ENCODE data around the gene TMEM156. TPM values are rescaled to one million over a fixed set of nuclear protein-coding genes. Genes with fewer than 3 reads are reported as not detected.

Gene TMEM156
- total RNA-seq, 6 experiments from 2014 or later = 0.29 to 2.8 (median 1.2) TPM; not detected in 1

- intact Hi-C loops (cut with DNase I) = no loop called here
- 80% methylated on average over 5 of the region's 5 CpGs for WGBS (ENCODE audit: insufficient coverage, low coverage, low lambda C conversion rate, missing lambda C conversion rate)
- Histone ChIP-seq H3K27ac (peak overlapping the region in 2 of 3 donors; percentile 18 to 48), H3K4me1 (peaks cover 0 to 3% (median 0%) of the 10 kb centered on the region in 4 donors), H3K9me3 (no peaks in the 10 kb centered on the region), H3K4me3 (no peak overlapping the region), H3K27me3 (no peaks in the 10 kb centered on the region), H3K36me3 (peaks cover 0 to 98% (median 48%) of the 10 kb centered on the region in 4 donors)
- TF ChIP-seq CTCF (IDR thresholded peaks at IDR 0.05) = no peak
- TF ChIP-seq POLR2A (IDR thresholded peaks at IDR 0.05) = no peak
- no peak for DNase-seq
- no peak for ATAC-seq
Observed at GRCh38 chr4:38931125-38931524, 101.1 kb downstream of the TMEM156 start.

DNA sequence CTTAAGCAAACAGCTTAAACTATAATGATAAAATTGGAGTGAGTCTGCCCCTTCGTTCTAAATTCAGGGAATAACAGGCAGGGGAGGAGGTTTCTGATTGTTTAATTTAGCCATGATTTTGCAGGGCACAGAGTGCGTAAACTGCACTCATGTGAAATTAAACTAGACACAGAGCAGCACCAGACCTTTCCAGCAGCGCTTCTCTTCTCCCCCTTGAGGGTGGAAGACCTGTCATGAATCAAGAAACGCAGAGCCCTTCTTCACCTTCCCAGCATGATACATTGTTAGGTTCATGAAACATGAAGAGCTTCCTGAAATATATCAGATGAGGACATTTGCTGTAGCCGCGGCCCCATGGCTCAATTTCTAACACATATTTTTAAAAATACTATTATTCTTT, 101.5 kb downstream of the TMEM156 start:
- ATAC-seq (peak in 3 of 4 donors; percentile 34 to 47 (median 43)), DNase-seq (no peak)
- H3K4me1 ChIP-seq = peaks cover 0 to 3% (median 0%) of the 10 kb centered on the region in 4 donors
- H3K9me3 ChIP-seq = no peaks in the 10 kb centered on the region
- H3K36me3 ChIP-seq = peaks cover 0 to 98% (median 46%) of the 10 kb centered on the region in 4 donors
- no peak for TF ChIP-seq CTCF (IDR thresholded peaks at IDR 0.05)
- TF ChIP-seq POLR2A (IDR thresholded peaks at IDR 0.05) = no peak
- H3K4me3 ChIP-seq = no peak overlapping the region
- H3K27ac ChIP-seq = peak overlapping the region in 2 of 3 donors; percentile 18 to 48
- 51% methylated on average over 5 of the region's 6 CpGs for WGBS (ENCODE audit: insufficient coverage, low coverage, low lambda C conversion rate, missing lambda C conversion rate)
- intact Hi-C loops (cut with DNase I) = no loop called here
- no peaks in the 10 kb centered on the region for H3K27me3 ChIP-seq

- TF ChIP-seq POLR2A (IDR thresholded peaks at IDR 0.05) = peak; percentile 21
- TF ChIP-seq CTCF (IDR thresholded peaks at IDR 0.05) = no peak
- 0% methylated on average over 1 of the region's 1 CpG for WGBS (ENCODE audit: insufficient coverage, low coverage, low lambda C conversion rate, missing lambda C conversion rate)
- Histone ChIP-seq H3K4me3 (no peak overlapping the region), H3K4me1 (peaks cover 0 to 3% (median 0%) of the 10 kb centered on the region in 4 donors), H3K9me3 (no peaks in the 10 kb centered on the region), H3K27ac (peak overlapping the region in 2 of 3 donors; percentile 18 to 49), H3K27me3 (no peaks in the 10 kb centered on the region), H3K36me3 (peaks cover 0 to 98% (median 43%) of the 10 kb centered on the region in 4 donors)
- ATAC-seq (peak in 3 of 4 donors; percentile 89 to 94 (median 89)), DNase-seq (peak in 1 of 3 donors; percentile 64)
- intact Hi-C loops (cut with DNase I) = no loop called here
Observed at GRCh38 chr4:38930204-38930603, 102.0 kb downstream of the TMEM156 start.

DNA sequence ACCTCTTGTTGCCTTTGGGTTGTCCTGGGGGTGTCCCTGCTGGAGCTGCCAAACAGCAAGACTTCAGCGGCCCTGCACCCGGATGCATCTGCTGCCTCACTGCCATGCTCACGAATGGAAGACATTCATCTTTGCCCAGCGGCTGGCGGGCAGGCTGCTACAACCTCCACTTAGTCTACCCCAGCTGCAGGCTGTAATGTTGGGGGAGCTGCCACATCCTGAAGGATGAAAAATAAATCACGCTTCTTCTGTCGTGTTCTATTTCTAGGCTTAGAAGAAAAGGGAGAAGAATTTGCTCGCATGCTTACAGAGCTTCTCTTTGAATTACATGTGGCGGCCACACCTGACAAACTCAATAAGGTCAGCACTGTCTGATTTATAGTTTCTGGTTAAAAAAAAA, 103.2 kb downstream of the TMEM156 start:
- no peak for TF ChIP-seq CTCF (IDR thresholded peaks at IDR 0.05)
- no peak for TF ChIP-seq POLR2A (IDR thresholded peaks at IDR 0.05)
- intact Hi-C loops (cut with DNase I) = loop anchor here in 1 of 2 donors (10.0 kb wide), 1 partner anchor 196 kb away; no protein-coding TSS in a partner anchor
- no peak for DNase-seq
- H3K4me3 ChIP-seq = no peak overlapping the region
- peak overlapping the region in 1 of 3 donors; percentile 49 for H3K27ac ChIP-seq
- H3K9me3 ChIP-seq = no peaks in the 10 kb centered on the region
- 98% methylated on average over 4 of the region's 9 CpGs for WGBS (ENCODE audit: insufficient coverage, low coverage, low lambda C conversion rate, missing lambda C conversion rate)
- no peaks in the 10 kb centered on the region for H3K27me3 ChIP-seq
- H3K36me3 ChIP-seq = peaks cover 0 to 94% (median 39%) of the 10 kb centered on the region in 4 donors
- H3K4me1 ChIP-seq = peaks cover 0 to 3% (median 0%) of the 10 kb centered on the region in 4 donors
- no peak for ATAC-seq

Measured in right lobe of liver (tissue), 6 donors.